Skeletal muscle satellite cell (primary cell): ENCODE results near the gene METTL25.

Experiments used
- H3K27me3 ChIP-seq: 2 replicates; pipeline ENCODE4 v1.7.0; 2013; ENCODE audit warnings: low read length; ENCODE audit not compliant: control insufficient read depth, insufficient read depth
- H3K36me3 ChIP-seq: 2 replicates; pipeline ENCODE4 v1.7.0; 2013; ENCODE audit warnings: mild to moderate bottlenecking, control low read depth, low read length; ENCODE audit not compliant: insufficient read depth
- H3K4me1 ChIP-seq: 2 replicates; pipeline ENCODE4 v1.7.0; 2013; ENCODE audit warnings: low read length; ENCODE audit not compliant: control insufficient read depth, insufficient read depth
- H3K4me2 ChIP-seq: 2 replicates; pipeline ENCODE4 v1.7.0; 2013; ENCODE audit warnings: mild to moderate bottlenecking, low read length
- H3K4me3 ChIP-seq: 2 replicates; pipeline ENCODE4 v1.7.0; 2013; ENCODE audit warnings: low read length
- H3K9ac ChIP-seq: 2 replicates; pipeline ENCODE4 v1.7.0; 2013; ENCODE audit warnings: mild to moderate bottlenecking, low read depth, low read length, moderate library complexity
- H3K9me3 ChIP-seq: replicated peaks from 2 replicates; pipeline ENCODE4 v1.7.0; 2013; ENCODE audit warnings: mild to moderate bottlenecking, control low read depth, low read length

Gene METTL25

DNA sequence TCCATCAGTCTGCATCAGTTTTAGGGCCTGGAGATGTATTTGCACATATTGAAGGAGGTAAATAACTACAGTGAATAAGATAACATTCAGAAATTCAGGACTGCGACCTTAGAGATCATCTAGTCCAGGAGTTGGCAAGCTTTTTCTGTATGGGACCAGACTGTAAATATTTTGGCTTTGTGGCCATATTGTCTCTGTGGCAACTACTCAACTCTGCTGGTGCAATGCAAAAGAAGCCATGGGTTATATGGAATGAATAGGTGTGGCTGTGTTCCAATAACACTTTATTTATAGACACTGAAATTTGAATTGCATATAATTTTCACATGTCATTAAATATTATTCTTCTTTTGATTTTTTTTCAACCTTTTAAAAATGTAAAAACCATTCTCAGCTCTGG is 156.6 kb downstream of the METTL25 start:
- Histone ChIP-seq H3K9ac (no peak overlapping the region), H3K36me3 (no peaks in the 10 kb centered on the region), H3K9me3 (no peaks in the 10 kb centered on the region), H3K27me3 (no peaks in the 10 kb centered on the region), H3K4me3 (no peak overlapping the region), H3K4me2 (no peak overlapping the region), H3K4me1 (no peaks in the 10 kb centered on the region)

- H3K9me3 ChIP-seq: no peaks in the 10 kb centered on the region
- no peaks in the 10 kb centered on the region for H3K36me3 ChIP-seq
- no peaks in the 10 kb centered on the region for H3K4me1 ChIP-seq
- H3K4me2 ChIP-seq: no peak overlapping the region
- no peaks in the 10 kb centered on the region for H3K27me3 ChIP-seq
- no peak overlapping the region for H3K4me3 ChIP-seq
- H3K9ac ChIP-seq: no peak overlapping the region
Measured at GRCh38 chr12:82515652-82516051, 157.3 kb downstream of the METTL25 start.

- H3K4me1 ChIP-seq: no peaks in the 10 kb centered on the region
- H3K4me3 ChIP-seq: no peak overlapping the region
- H3K9me3 ChIP-seq: no peaks in the 10 kb centered on the region
- H3K27me3 ChIP-seq: no peaks in the 10 kb centered on the region
- no peak overlapping the region for H3K4me2 ChIP-seq
- no peaks in the 10 kb centered on the region for H3K36me3 ChIP-seq
- H3K9ac ChIP-seq: no peak overlapping the region
Measured at GRCh38 chr12:82517027-82517426, 158.7 kb downstream of the METTL25 start.

DNA sequence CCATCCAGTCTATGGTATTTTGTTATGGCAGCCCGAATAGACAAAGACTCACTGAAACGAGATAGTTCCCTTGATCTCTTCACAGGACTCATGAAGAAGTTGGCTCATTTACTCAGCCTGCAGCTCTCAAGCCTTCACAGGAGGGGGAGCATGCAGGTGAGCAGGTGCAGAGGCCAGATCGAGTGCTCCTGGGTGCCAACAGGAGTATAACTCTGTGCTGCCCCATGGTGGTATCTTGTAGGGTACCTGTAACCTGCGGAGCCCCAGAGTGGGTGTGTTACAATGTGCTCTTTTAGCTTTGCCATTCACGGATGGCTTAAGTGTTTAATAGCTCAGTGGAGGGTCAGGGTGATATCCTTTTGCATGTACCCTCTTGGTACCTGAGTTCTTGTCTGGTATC is 159.5 kb downstream of the METTL25 start:
- Histone ChIP-seq H3K9ac (no peak overlapping the region), H3K9me3 (no peaks in the 10 kb centered on the region), H3K27me3 (no peaks in the 10 kb centered on the region), H3K4me1 (no peaks in the 10 kb centered on the region), H3K4me3 (no peak overlapping the region), H3K36me3 (no peaks in the 10 kb centered on the region), H3K4me2 (no peak overlapping the region)

DNA sequence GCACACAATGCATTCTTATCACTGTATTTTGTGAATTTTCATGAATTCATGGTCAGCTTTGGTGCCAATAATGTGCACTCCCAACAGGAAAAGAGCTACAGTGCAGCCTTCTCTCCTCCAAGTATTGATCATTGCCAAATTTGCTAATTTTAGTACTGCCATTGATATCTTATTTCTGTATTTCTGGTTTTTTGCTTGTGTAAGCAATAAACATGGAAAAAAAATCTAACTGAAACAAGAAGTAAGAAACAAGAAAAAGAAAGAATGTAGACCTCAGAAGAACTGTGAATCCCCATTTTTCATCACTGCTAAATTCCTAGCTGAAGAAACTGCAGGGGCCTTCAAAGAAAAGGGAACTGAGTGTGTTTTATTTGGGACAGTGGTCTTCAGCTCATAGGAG is 161.2 kb downstream of the METTL25 start:
- H3K4me3 ChIP-seq: no peak overlapping the region
- no peaks in the 10 kb centered on the region for H3K9me3 ChIP-seq
- no peak overlapping the region for H3K4me2 ChIP-seq
- H3K4me1 ChIP-seq: no peaks in the 10 kb centered on the region
- peaks cover 6% of the 10 kb centered on the region for H3K27me3 ChIP-seq
- no peak overlapping the region for H3K9ac ChIP-seq
- H3K36me3 ChIP-seq: no peaks in the 10 kb centered on the region

DNA sequence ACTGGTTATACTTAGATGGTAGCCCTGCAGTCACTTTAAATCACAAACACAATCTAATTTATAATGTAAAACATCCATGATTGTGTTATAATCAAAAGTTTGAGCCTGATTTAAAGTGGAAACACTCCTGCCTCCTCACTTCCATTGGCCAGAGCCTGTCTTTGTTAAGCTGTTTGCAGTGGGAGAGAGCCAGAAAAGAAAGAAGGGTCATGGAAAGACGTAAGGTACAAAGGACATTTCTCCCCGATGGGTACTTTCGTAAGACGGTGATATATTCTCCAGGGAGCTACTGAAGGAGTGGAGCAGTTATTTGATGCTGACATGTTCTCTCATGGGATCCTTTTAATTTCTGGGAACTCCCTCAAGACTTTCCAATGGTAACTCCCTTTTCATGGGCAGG is 164.0 kb downstream of the METTL25 start:
- H3K4me3 ChIP-seq: no peak overlapping the region
- no peaks in the 10 kb centered on the region for H3K9me3 ChIP-seq
- H3K36me3 ChIP-seq: no peaks in the 10 kb centered on the region
- peaks cover 6% of the 10 kb centered on the region for H3K27me3 ChIP-seq
- H3K9ac ChIP-seq: no peak overlapping the region
- no peaks in the 10 kb centered on the region for H3K4me1 ChIP-seq
- no peak overlapping the region for H3K4me2 ChIP-seq

GRCh38 chr12:82522762-82523161 is 164.4 kb downstream of the METTL25 start:
- Histone ChIP-seq H3K27me3 (peaks cover 6% of the 10 kb centered on the region), H3K36me3 (no peaks in the 10 kb centered on the region), H3K4me2 (no peak overlapping the region), H3K9ac (no peak overlapping the region), H3K9me3 (no peaks in the 10 kb centered on the region), H3K4me3 (no peak overlapping the region), H3K4me1 (no peaks in the 10 kb centered on the region)

- Histone ChIP-seq H3K4me1 (no peaks in the 10 kb centered on the region), H3K36me3 (no peaks in the 10 kb centered on the region), H3K9me3 (no peaks in the 10 kb centered on the region), H3K27me3 (peaks cover 6% of the 10 kb centered on the region), H3K9ac (no peak overlapping the region), H3K4me2 (no peak overlapping the region), H3K4me3 (no peak overlapping the region)
Measured at GRCh38 chr12:82523996-82524395, 165.7 kb downstream of the METTL25 start.

GRCh38 chr12:82524641-82525040 is 166.3 kb downstream of the METTL25 start:
- Histone ChIP-seq H3K4me3 (no peak overlapping the region), H3K9ac (no peak overlapping the region), H3K27me3 (peaks cover 6% of the 10 kb centered on the region), H3K9me3 (no peaks in the 10 kb centered on the region), H3K4me1 (no peaks in the 10 kb centered on the region), H3K4me2 (no peak overlapping the region), H3K36me3 (no peaks in the 10 kb centered on the region)

GRCh38 chr12:82525616-82526015 is 167.3 kb downstream of the METTL25 start:
- H3K36me3 ChIP-seq: no peaks in the 10 kb centered on the region
- peaks cover 6% of the 10 kb centered on the region for H3K27me3 ChIP-seq
- no peaks in the 10 kb centered on the region for H3K4me1 ChIP-seq
- no peak overlapping the region for H3K9ac ChIP-seq
- no peaks in the 10 kb centered on the region for H3K9me3 ChIP-seq
- no peak overlapping the region for H3K4me3 ChIP-seq
- no peak overlapping the region for H3K4me2 ChIP-seq

GRCh38 chr12:82527165-82527780 is 168.9 kb downstream of the METTL25 start:
- Histone ChIP-seq H3K9ac (no peak overlapping the region), H3K4me3 (no peak overlapping the region), H3K4me2 (no peak overlapping the region), H3K36me3 (no peaks in the 10 kb centered on the region), H3K9me3 (no peaks in the 10 kb centered on the region), H3K27me3 (peaks cover 6% of the 10 kb centered on the region), H3K4me1 (no peaks in the 10 kb centered on the region)
